Liver (tissue), 9 donors: ENCODE data around the gene SORCS2. TPM values are rescaled to one million over a fixed set of nuclear protein-coding genes. Genes with fewer than 3 reads are reported as not detected.

Source experiments
- DNase-seq: peaks from one replicate; pipeline ENCODE4 v3.0.0-alpha.2; 2017; ENCODE audit warnings: low spot score
- H3K27ac ChIP-seq, 2 donors: one replicate each; pipeline ENCODE4 v1.7.0; 2013; ENCODE audit warnings: inconsistent platforms in 2 of 2, low read length in 2 of 2, control low read depth in 1 of 2, low read depth in 1 of 2, mild to moderate bottlenecking in 1 of 2
- H3K27me3 ChIP-seq, 4 donors: one replicate each; pipeline versions ENCODE4 v1.6.1 to v1.7.0; 2013; ENCODE audit warnings: low read length in 3 of 4, inconsistent platforms in 1 of 4, mild to moderate bottlenecking in 1 of 4, moderate library complexity in 1 of 4; ENCODE audit not compliant: control insufficient read depth in 4 of 4, insufficient read depth in 4 of 4
- H3K36me3 ChIP-seq, 4 donors: one replicate each; pipeline versions ENCODE4 v1.6.1 to v1.7.0; 2013; ENCODE audit warnings: low read length in 3 of 4, mild to moderate bottlenecking in 3 of 4, low read depth in 1 of 4, moderate library complexity in 1 of 4; ENCODE audit not compliant: control insufficient read depth in 4 of 4, insufficient read depth in 3 of 4
- H3K4me1 ChIP-seq, 4 donors: one replicate each; pipeline versions ENCODE4 v1.6.1 to v1.7.0; 2013; ENCODE audit warnings: low read length in 3 of 4, mild to moderate bottlenecking in 3 of 4, moderate library complexity in 1 of 4; ENCODE audit not compliant: control insufficient read depth in 4 of 4, insufficient read depth in 4 of 4
- H3K4me3 ChIP-seq, 3 donors: one replicate each; pipeline versions ENCODE4 v1.6.1 to v1.7.0; 2013; ENCODE audit warnings: low read length in 3 of 3, control low read depth in 1 of 3, low read depth in 1 of 3, mild to moderate bottlenecking in 1 of 3
- H3K9ac ChIP-seq, 2 donors: one replicate each; pipeline ENCODE4 v1.7.0; 2013; ENCODE audit warnings: low read length in 2 of 2, mild to moderate bottlenecking in 2 of 2, moderate library complexity in 2 of 2, control low read depth in 1 of 2, low read depth in 1 of 2
- H3K9me3 ChIP-seq, 4 donors: one replicate each; pipeline versions ENCODE4 v1.6.1 to v1.7.0; 2013; ENCODE audit warnings: low read length in 3 of 4; ENCODE audit not compliant: control insufficient read depth in 4 of 4
- ATF3 ChIP-seq: IDR thresholded peaks from 2 replicates; pipeline ENCODE4 v1.6.1; 2016; ENCODE audit warnings: antibody characterized with exemption
- EGR1 ChIP-seq, 2 donors: IDR thresholded peaks; 2 replicates each; pipeline ENCODE4 v1.6.1; 2016 to 2018; ENCODE audit warnings: antibody characterized with exemption in 2 of 2, low read depth in 2 of 2
- FOXA1 ChIP-seq: IDR thresholded peaks from 2 replicates; pipeline ENCODE4 v1.6.1; 2016; ENCODE audit warnings: antibody characterized with exemption
- FOXA2 ChIP-seq: IDR thresholded peaks from 2 replicates; pipeline ENCODE4 v1.6.1; 2016; ENCODE audit warnings: antibody characterized with exemption
- GABPA ChIP-seq, 2 donors: IDR thresholded peaks in 1 of 2; conservative IDR thresholded peaks in 1 of 2; 2 replicates each; pipeline ENCODE4 v1.6.1; 2016; ENCODE audit warnings: antibody characterized with exemption in 2 of 2, mild to moderate bottlenecking in 1 of 2, moderate library complexity in 1 of 2
- HNF4A ChIP-seq, 2 donors: conservative IDR thresholded peaks; 2 replicates each; pipeline ENCODE4 v1.6.1; 2016; ENCODE audit warnings: antibody characterized with exemption in 2 of 2, mild to moderate bottlenecking in 2 of 2
- HNF4G ChIP-seq: IDR thresholded peaks from 2 replicates; pipeline ENCODE4 v1.6.1; 2016; ENCODE audit warnings: antibody characterized with exemption
- JUND ChIP-seq, 2 donors: IDR thresholded peaks; 2 replicates each; pipeline ENCODE4 v1.6.1; 2016; ENCODE audit warnings: antibody characterized with exemption in 2 of 2
- MAX ChIP-seq: IDR thresholded peaks from 2 replicates; pipeline ENCODE4 v1.6.1; 2016; ENCODE audit warnings: antibody characterized with exemption
- NR2F2 ChIP-seq: IDR thresholded peaks from 2 replicates; pipeline ENCODE4 v1.6.1; 2016; ENCODE audit warnings: antibody characterized with exemption
- RAD21 ChIP-seq, 2 donors: IDR thresholded peaks; 2 replicates each; pipeline ENCODE4 v1.6.1; 2016; ENCODE audit warnings: antibody characterized with exemption in 2 of 2, mild to moderate bottlenecking in 2 of 2
- REST ChIP-seq: IDR thresholded peaks from 2 replicates; pipeline ENCODE4 v1.6.1; 2016; ENCODE audit warnings: antibody characterized with exemption, mild to moderate bottlenecking
- RXRA ChIP-seq, 2 donors: IDR thresholded peaks; 2 replicates each; pipeline ENCODE4 v1.6.1; 2017 to 2018; ENCODE audit warnings: antibody characterized with exemption in 2 of 2, mild to moderate bottlenecking in 1 of 2
- SP1 ChIP-seq: IDR thresholded peaks from 2 replicates; pipeline ENCODE4 v1.6.1; 2018; ENCODE audit warnings: antibody characterized with exemption, mild to moderate bottlenecking
- TAF1 ChIP-seq: conservative IDR thresholded peaks from 2 replicates; pipeline ENCODE4 v1.6.1; 2016; ENCODE audit warnings: antibody characterized with exemption, mild to moderate bottlenecking
- YY1 ChIP-seq: IDR thresholded peaks from 2 replicates; pipeline ENCODE4 v1.6.1; 2016; ENCODE audit warnings: antibody characterized with exemption, mild to moderate bottlenecking
- ZBTB33 ChIP-seq: IDR thresholded peaks from 2 replicates; pipeline ENCODE4 v1.6.1; 2016; ENCODE audit warnings: antibody characterized with exemption
- WGBS: extraction: QIAGEN DNeasy Blood & Tissue Kit; methylation state at CpG from one replicate; pipeline ENCODE4 v1.1.7; 2013; 5-methylcytosine and 5-hydroxymethylcytosine counted together
- polyA plus RNA-seq, 2 donors: library from polyadenylated mRNA; stranded (reverse) in 1 of 2; unstranded in 1 of 2; fragments of 200-250 nt in 1 of 2; fragments of >200 nt in 1 of 2; fragmentation: Nextera tagmentation in 1 of 2; extraction: Ambion mirVana in 1 of 2; gene quantifications; one replicate each; pipeline versions ENCODE4 v1.2.1 to v1.2.3, GENCODE V29; 2013 to 2015
- total RNA-seq, 2 donors: library from RNA; depleted of rRNA; stranded (reverse); fragments of >200 nt; gene quantifications; one replicate each; pipeline ENCODE4 v1.2.3, GENCODE V29; 2014
- donor health status: healthy.
- donor health status: healthy.
- donor health status: healthy.
- donor health status: healthy.
- donor health status: healthy.

The SORCS2 gene
- total and polyA plus RNA-seq, 4 donors: 0.10 to 1.4 (median 0.92) TPM

GRCh38 chr4:7357323-7357722 lies 165.0 kb downstream of the SORCS2 start:
- Histone ChIP-seq H3K4me3 (no peak overlapping the region), H3K27ac (no peak overlapping the region), H3K36me3 (no peaks in the 10 kb centered on the region), H3K4me1 (no peaks in the 10 kb centered on the region), H3K27me3 (no peaks in the 10 kb centered on the region), H3K9me3 (no peaks in the 10 kb centered on the region), H3K9ac (no peak overlapping the region)
- TF ChIP-seq TAF1 (no peak), REST (no peak), FOXA1 (no peak), FOXA2 (no peak), EGR1 (IDR thresholded peaks at IDR 0.05; ENCODE audit: low read depth in 2 of 2) (no peak), RAD21 (IDR thresholded peaks at IDR 0.05) (no peak), SP1 (no peak), ZBTB33 (no peak), HNF4G (no peak), RXRA (IDR thresholded peaks at IDR 0.05) (no peak), MAX (no peak), GABPA (IDR thresholded peaks at IDR 0.05 in 1 of 2, conservative IDR thresholded peaks at IDR 0.05 in 1 of 2) (no peak), JUND (IDR thresholded peaks at IDR 0.05) (no peak), HNF4A (conservative IDR thresholded peaks at IDR 0.05) (no peak), YY1 (no peak), NR2F2 (no peak), ATF3 (no peak)
- no peak for DNase-seq
- 92% methylated on average over 9 of the region's 9 CpGs for WGBS

GRCh38 chr4:7358100-7358735 lies 165.9 kb downstream of the SORCS2 start:
- Histone ChIP-seq H3K9me3 (no peaks in the 10 kb centered on the region), H3K27me3 (no peaks in the 10 kb centered on the region), H3K36me3 (no peaks in the 10 kb centered on the region), H3K4me3 (no peak overlapping the region), H3K4me1 (no peaks in the 10 kb centered on the region), H3K27ac (no peak overlapping the region), H3K9ac (no peak overlapping the region)
- WGBS: 89% methylated on average over 11 of the region's 11 CpGs
- DNase-seq: no peak
- TF ChIP-seq HNF4A (conservative IDR thresholded peaks at IDR 0.05): no peak
- TF ChIP-seq ATF3: no peak
- no peak for TF ChIP-seq RAD21 (IDR thresholded peaks at IDR 0.05)
- no peak for TF ChIP-seq SP1
- TF ChIP-seq JUND (IDR thresholded peaks at IDR 0.05): no peak
- TF ChIP-seq MAX: no peak
- TF ChIP-seq ZBTB33: no peak
- no peak for TF ChIP-seq REST
- no peak for TF ChIP-seq RXRA (IDR thresholded peaks at IDR 0.05)
- TF ChIP-seq FOXA2: no peak
